Stimulated activated CD4-positive, alpha-beta T cell treated with anti-CD3 and anti-CD28 coated beads, Interleukin-1b, Interleukin-23, amount 100 ng/mL, for 4 hours (primary cell): ENCODE measurements around the gene THAP9.
A peak's percentile ranks its signal among the peaks of the same experiment; 100 is the strongest.
"Not testable (repeated sequence)": the region's sequence is repeated elsewhere in the genome, so short reads cannot be mapped to it uniquely, and the experiment has no call there.

Experiments
- DNase-seq, 2 donors: peaks; one replicate each; pipeline ENCODE4 v3.0.0-alpha.2; 2020; ENCODE audit warnings: low read depth in 2 of 2

THAP9 gene, protein sequence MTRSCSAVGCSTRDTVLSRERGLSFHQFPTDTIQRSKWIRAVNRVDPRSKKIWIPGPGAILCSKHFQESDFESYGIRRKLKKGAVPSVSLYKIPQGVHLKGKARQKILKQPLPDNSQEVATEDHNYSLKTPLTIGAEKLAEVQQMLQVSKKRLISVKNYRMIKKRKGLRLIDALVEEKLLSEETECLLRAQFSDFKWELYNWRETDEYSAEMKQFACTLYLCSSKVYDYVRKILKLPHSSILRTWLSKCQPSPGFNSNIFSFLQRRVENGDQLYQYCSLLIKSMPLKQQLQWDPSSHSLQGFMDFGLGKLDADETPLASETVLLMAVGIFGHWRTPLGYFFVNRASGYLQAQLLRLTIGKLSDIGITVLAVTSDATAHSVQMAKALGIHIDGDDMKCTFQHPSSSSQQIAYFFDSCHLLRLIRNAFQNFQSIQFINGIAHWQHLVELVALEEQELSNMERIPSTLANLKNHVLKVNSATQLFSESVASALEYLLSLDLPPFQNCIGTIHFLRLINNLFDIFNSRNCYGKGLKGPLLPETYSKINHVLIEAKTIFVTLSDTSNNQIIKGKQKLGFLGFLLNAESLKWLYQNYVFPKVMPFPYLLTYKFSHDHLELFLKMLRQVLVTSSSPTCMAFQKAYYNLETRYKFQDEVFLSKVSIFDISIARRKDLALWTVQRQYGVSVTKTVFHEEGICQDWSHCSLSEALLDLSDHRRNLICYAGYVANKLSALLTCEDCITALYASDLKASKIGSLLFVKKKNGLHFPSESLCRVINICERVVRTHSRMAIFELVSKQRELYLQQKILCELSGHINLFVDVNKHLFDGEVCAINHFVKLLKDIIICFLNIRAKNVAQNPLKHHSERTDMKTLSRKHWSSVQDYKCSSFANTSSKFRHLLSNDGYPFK

DNA sequence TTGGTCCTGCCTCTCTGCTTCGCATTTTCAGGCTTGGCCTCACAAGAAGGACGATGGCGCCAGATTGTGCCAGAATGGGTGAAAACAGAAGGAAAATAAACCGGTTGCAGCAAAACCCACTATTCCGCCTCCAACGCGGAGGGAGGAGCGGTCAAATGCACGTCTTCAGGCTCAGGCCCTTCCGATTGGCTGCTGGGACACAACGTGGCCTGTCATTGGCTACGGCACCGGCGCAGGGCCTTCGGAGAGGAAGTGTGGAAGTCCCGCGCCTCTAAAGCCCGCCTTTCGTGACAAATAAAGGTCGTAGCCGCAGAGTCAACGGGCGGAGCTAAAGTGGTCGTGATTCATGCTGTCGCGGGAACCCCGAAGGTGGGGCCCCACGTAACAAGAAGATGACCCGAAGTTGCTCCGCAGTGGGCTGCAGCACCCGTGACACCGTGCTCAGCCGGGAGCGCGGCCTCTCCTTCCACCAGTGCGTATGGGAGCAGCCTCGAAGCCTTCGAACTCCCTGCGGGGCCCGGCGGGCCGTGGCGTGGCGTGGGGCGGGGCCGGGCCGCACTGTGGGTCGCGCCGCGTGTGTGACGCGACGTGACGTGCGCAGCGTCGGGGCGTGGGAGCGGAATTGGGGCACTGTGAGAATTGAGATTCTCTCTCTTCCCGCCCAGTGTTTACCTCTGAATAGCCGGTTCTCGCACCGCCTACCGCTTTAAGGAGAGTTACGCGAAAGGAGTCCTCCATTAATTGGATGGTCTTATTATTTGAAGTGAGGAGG lies at the start of gene THAP9:
Gene THAP9 (plus strand): TSS at position 325 of the 772 bp plus-strand sequence. CDS start 68 bp downstream, at position 393.
- DNase-seq, result peak; percentile 86 to 92

DNA sequence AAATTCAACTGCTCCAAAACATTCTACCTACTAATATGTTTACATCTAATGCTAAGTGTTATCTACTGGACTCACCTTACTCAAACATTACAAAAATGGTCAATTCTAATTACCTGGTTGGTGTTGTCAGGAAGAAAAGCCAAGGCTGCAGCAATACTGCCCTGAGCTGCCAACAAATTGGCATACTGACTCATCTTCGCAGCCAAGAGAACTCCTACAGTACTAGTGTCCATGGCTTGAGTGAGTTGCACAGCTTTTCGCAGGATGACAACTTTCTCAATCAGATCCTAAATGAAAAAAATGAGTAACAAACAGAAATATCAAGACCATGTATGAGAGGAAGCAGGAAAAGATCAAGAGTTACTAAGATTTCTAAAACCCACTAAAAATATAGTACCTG lies 49.2 kb upstream of the THAP9 start:
- DNase-seq, result no peak

DNA sequence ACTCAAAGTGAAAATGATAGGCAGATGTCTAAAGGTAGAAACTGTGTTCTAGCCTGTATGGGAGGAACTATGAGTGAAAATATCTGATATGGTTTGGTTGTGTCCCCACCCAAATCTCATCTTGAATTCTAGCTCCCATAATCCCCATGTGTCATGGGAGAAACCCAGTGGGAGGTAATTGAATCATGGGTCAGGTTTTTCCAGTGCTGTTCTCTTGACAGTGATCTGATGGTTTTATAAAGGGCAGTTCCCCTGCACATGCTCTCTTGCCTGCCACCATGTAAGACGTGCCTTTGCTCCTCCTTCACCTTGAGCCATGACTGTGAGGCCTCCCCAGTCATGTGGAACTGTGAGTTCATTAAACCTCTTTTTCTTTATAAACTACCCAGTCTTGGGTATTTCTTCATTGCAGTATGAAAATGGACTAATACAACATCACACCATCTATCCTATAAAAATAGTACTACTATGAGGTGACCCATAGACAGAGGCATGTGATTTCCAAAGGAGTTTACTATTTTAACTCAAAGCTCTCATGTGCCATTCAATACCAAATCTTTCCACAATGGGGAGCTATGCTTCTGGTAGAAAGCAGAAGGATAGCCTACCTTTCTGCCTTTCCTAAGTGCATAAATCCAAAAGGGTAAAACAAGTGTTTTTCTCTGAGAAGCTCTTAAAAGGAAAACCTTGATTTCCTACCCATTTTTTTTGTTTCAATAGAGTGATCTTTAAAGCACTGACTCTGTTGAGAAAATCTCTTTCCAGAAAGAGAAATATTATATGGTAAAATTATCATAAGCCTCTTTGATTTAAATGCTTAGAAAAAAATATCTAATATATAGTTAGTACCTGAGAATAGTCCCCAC lies 48.4 kb upstream of the THAP9 start:
- no peak for DNase-seq

DNA sequence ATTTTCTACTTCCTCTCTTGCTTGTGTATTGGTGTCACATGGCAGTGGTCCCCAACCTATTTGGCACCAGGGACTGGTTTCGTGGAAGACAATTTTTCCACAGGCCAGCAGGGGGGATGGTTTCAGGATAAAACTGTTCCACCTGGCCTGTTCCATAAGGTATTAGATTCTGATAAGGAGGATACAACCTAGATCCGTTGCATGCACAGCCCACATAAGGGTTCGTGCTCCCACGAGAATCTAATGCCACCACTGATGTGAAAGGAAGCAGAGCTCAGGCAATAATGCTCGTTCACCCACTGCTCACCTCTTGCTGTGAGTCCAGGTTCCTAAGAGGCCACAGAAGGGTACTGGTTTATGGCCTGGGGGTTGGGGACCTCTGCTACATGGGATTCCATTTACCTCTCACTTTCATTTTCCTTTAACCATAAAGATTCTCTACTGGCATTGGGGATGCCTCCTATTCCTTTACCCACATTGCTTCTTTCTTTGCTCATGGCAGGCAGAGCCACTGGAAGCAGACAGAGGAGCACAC lies 47.7 kb upstream of the THAP9 start:
- no peak for DNase-seq

DNA sequence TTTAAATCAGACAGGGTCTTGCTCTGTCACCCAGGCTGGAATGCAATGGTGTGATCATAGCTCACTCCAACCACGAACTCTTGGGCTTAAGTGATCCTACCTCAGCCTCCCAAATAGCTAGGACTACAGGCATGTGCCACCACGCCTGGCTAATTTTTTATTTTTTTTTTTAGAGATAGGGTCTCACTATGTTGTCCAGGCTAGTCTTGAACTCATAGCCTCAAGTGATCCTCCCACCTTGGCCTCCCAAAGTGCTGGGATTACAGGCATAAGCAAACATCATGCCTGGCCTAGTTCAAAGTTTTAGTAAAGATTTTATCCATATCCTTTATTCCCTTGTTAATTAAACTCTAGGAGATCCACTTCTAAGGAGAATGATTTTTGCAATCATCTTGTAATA lies 40.0 kb upstream of the THAP9 start:
- DNase-seq, result not testable (repeated sequence)

DNA sequence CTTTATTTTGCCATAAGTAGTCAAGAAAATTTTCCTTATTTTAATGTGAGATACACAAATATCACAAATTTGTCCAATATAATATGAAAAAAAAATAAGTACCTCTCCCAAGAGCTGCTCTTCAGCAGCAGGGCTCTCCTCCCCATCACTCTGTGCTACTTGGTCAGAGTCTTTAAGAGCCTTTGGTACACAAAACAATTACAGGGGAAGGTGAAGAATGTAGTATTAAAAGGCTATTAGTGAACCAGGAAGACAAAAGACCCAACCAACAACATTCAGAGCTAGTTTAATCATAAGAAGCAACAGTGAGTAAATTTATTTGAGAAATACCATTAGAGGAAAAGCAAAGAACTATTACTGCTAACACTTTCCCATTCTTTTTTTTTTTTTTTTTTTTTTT lies 39.0 kb upstream of the THAP9 start:
- no peak for DNase-seq

DNA sequence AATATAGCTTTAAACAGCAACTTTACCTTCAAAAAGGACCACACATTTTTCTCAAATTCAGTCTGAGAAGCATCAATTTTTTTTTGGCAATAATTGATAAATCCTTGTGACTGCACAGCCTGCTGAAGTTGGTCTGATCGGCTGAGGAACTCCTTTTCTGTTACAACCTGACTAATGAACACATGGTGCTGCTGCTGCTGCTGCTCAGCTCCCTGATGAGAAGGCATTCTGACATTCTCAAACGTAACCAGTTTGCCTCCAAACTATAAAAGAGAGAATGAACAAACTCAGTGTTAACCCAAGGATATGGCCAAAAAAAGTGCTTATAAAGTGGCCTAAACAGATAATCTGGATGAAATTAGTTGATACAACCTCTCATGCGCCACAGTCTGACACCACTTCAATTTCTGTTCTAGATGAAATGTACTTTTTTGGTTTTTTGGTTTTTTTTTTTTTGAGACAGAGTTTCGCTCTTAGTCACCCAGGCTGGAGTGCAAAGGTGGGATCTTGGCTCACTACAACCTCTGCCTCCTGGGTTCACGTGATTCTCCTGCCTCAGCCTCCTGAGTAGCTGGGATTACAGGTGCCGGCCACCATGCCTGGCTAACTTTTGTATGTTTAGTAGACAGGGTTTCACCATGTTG lies 36.1 kb upstream of the THAP9 start:
- no peak for DNase-seq

DNA sequence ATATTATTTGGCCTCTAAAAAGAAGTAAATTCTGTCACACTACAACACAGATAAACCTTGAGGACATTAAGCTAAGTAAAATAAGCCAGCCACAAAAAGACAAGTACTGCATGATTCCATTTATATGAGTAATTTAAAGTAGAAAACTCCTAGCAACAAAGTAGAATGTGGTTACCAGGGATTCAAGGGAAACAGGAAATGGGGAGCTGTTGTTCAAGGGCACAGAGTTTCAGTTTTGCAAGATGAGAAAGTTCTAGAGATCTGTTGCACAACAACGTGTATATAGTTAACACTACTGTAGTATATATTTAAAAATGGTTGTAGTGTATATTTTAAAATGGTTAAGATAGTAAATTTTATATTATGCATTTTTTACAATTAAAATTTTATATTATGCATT lies 34.9 kb upstream of the THAP9 start:
- DNase-seq, result no peak

DNA sequence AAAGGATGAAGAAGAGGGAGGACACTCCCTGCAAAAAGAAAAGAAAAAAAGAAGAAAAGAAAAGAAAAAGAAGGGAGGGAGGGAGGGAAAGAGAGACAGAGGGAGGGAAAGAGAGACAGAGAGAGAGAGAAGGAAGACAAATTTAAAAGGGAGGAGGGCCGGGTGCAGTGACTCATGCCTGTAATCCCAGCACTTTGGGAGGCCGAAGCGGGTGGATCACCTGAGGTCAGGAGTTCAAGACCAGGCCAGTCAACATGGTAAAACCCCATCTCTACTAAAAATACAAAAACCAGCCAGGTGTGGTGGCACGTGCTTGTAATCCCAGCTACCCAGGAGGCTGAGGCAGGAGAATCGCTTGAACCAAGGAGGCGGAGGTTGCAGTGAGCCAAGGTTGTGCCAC lies 34.5 kb upstream of the THAP9 start:
- DNase-seq, result not testable (repeated sequence)

DNA sequence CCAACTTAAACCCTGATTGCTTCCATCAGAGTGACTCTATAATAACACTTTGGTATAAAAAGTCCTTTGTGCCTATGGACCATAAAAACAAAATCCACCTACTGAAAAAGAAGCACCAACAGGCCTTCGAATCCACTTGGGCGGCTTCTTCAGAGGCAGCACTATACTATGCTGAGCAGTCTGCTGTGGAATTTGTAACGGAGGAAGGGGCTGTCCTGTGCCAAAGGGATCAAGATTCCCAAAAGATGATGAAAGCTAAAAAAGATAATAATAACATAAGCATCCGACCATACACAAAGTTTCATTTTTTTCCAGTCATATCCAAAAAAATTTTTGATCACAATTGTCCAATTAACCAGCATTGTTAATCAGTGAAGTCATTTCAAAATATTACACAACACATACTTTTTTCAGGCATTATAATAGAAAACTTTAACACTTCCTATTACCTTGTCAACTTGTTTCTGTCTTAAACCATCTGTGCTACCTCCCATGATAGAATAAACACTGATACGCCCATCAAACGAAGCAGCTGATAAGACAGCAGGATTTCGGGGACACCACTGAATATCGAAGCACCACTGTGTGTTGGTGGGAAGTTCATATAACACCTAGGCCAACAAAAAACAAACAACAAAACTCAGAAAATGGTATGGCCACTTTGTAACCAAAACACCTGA lies 33.7 kb upstream of the THAP9 start:
- no peak for DNase-seq

DNA sequence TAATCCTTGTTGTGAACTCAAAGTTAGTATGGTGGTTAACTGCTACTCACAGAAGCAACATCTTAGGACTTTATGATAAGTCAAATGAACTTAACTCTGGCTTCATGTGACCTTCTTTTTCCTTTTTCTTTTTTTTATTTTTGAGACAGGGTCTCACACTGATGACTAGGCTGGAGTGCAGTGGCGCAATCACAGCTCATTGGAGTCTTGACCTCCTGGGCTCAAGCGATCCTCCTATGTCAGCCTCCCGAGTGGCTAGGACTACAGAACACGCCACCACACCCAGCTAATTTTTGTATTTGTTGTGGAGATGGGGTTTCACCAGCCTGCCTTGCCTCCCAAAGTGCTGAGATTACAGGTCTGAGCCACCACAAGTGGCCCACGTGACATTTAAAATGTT lies 32.0 kb upstream of the THAP9 start:
- no peak for DNase-seq

DNA sequence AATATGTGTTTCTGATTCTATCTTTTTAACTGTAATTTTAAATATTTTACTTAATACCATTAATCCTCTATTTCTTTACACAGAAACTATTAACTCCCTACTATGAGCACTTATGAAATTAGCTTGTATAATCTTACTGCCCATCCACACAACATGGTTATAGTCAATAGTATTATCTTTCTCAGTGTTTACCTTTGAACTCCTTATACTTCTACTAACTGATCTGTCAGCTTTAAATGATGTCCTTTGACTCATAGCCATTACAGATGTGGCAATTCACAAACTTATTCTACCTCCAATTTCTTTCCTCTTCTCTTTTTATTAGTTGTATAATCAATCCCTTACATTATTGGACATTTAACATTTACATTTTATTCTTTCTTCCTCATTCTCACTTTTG lies 15.1 kb upstream of the THAP9 start:
- DNase-seq, result no peak

DNA sequence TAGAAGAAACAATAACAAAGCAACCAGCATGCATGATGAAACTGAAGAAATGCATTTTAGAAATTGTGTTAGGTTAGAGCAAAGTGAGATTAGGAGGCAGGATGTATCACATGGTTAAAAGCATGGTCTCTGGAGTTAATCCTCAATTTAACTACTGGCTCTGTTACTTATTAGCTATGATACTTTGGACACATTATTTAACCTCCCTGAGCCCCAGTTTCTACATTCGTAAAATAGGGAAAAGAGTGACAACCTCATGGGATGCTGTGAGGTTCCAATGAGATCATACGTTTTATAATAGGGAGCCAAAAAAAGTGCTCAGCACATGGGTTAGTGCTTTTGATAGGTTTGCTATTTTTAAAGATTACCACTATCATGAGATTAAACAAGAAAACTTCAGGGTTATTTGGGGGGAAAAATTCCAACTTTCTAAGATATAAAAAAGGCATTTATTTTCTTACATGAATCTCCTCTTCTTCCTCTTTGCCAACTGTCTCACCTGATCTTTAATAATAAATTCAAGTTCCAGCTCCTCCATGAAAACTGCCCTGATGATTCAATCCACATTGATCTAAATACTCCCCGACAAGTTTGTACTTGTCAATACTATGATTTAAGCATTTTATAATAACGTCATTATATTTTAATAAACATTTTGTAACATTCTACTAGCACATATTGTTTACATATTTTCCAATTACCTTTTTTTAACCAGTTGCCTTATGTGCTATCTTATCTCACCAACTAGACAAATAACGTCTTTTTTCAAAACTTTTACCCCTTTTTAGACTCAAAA lies 14.2 kb upstream of the THAP9 start:
- no peak for DNase-seq

DNA sequence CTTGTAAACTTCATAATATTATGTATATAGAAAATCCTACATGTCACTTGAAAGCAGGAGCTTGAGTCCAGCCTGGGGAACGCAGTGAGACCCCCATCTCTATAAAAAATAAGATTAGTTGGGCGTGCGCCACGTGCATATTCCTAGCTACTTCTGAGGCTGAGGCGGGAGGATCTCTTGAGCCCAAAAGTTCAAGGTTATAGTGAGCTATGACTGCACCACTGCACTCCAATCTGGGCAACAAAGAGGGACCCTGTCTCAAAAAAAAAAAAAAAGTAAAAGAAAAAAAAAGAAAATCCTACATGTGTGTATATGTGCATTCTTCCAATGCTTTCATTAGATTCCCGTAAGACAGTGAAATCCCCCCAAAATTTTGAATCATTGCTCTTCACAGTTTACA lies 11.2 kb upstream of the THAP9 start:
- no peak for DNase-seq

DNA sequence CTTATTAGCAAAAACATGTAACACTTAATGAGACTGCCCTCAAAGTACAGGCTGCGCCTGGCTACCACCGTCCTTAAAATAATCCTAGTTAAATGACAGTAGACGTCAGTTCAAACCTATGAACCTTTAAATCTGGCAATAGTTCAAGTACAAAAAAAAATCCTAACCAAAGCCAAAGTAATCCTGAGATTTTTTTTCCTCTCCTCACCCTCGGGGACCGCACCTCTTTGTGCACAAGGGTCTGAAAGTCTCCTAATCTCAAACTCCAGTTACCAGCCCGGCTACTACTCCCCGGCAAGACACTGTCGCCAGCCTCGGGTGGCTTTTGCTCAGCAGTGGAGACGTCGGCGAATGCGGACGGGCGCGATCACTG lies 10.0 kb upstream of the THAP9 start:
- DNase-seq, result no peak

DNA sequence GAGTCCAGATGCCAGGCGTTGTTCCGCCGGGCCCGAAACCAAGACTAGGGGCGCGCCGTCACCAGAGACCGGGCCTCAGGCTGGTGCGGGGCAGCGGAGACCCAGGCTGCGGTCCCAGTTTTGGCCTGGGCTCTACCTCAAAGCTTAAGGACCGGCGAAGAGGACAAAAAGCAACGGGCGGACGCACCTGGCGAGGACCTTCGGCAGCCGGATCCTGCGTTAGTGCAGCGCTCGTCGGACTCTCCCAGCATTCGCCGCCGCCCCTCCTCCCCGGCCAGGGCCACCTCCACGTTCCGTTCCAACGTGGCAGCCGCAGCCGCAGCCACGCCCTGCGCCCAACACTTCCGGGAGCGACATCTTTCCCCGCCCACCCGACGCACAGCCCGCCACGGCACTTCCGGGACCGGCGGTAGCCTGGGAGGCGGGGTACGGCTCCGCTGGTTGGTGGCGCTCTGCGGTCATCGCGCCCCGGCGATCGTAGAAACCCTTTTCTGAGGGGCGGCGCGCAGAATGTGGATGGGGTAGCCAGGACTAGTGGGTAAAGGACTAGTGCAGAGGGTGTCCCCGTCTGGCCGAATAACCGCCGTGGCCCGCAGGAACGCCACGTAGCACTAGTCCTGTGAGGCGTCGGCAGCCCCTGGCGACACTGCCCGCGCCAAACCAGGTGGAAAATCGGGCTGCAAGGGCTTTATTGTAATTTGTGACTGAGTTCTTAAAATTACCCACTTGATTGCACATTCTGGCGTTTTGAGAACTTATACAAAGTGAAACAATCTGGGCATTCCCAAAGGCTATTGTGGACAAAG lies 9.4 kb upstream of the THAP9 start, which contains the start of gene SEC31A:
Gene SEC31A (minus strand): TSS at position 253 of the 806 bp plus-strand sequence. CDS start 9,217 bp downstream, outside the sequence.
- peak; percentile 93 to 94 for DNase-seq

DNA sequence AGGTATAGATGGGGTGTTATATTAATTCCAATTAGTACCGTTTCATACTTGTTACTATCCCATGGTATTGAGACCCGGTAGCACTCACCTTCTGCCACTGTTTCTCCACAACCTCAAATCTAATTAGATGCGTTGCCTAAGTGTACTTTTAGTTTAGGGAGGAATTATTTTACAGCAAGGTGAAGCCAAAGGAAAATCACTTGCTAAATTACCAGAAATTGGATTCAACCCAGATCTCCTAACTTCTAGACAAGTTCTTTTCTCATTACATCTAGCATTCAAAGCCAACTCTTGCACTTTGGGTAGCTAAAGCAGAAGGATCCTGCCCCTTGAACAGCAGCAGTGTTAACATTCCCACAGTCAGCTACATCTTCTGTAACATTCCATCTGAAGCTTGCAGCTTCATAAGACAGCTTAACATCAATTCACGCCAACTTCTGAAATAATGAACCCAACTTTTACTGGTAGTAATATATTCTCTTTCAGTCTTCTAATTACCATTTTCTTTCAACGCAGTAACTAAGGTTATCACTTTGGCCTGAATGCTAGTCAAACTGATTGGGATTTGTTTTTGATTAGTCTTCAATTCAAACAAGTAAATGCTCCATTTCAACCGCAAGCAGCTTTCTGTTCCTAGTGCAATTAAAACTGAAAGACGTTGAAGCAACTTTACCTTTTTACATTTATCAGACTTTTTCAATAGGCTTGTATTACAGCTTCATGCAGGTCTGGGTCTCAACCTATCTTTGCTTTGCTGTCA lies 8.6 kb upstream of the THAP9 start:
- DNase-seq, result no peak
